AG10803 (cell line): ENCODE results near the gene NKTR.

ENCODE experiments used
- DNase-seq: peaks from one replicate; pipeline ENCODE4 v3.0.0; 2010; ENCODE audit warnings: low read depth
- H3K4me3 ChIP-seq: 2 replicates; pipeline ENCODE4 v1.5.1; 2011; ENCODE audit warnings: mild to moderate bottlenecking, low read length, control low read depth
- CTCF ChIP-seq: conservative IDR thresholded peaks from 2 replicates; pipeline ENCODE4 v1.5.1; 2011; ENCODE audit warnings: mild to moderate bottlenecking, low read length, control low read depth, inconsistent platforms

NKTR gene

GRCh38 chr3:42686832-42687650, 86.6 kb downstream of the NKTR start:
- H3K4me3 ChIP-seq: no peak overlapping the region
- no peak for TF ChIP-seq CTCF
- no peak for DNase-seq

GRCh38 chr3:42688016-42688415, 87.5 kb downstream of the NKTR start:
- DNase-seq: no peak
- TF ChIP-seq CTCF: no peak
- H3K4me3 ChIP-seq: no peak overlapping the region

GRCh38 chr3:42688487-42689420, 88.3 kb downstream of the NKTR start:
- no peak for DNase-seq
- no peak overlapping the region for H3K4me3 ChIP-seq
- TF ChIP-seq CTCF: no peak

GRCh38 chr3:42689421-42690014, 89.0 kb downstream of the NKTR start:
- no peak for TF ChIP-seq CTCF
- no peak overlapping the region for H3K4me3 ChIP-seq
- DNase-seq: no peak

GRCh38 chr3:42690191-42690590, 89.7 kb downstream of the NKTR start:
- TF ChIP-seq CTCF: no peak
- H3K4me3 ChIP-seq: no peak overlapping the region
- no peak for DNase-seq

- no peak overlapping the region for H3K4me3 ChIP-seq
- no peak for TF ChIP-seq CTCF
- DNase-seq: no peak
These were observed 90.5 kb downstream of the NKTR start for GRCh38 chr3:42690766-42691680.
